Measurements from ENCODE around the gene BABAM1. TPM values are rescaled to one million over a fixed set of nuclear protein-coding genes. Genes with fewer than 3 reads are reported as not detected.

The BABAM1 gene
- total RNA-seq, 1 donor from 2014 or later, result 126 TPM

GRCh38 chr19:17321655-17322489, 54.6 kb downstream of the BABAM1 start:
- no peak for DNase-seq (ENCODE audit: low read depth, low spot score)

- DNase-seq (ENCODE audit: low read depth, low spot score), result no peak
Measured at GRCh38 chr19:17322854-17323253, 55.6 kb downstream of the BABAM1 start.

- DNase-seq (ENCODE audit: low read depth, low spot score), result no peak
Measured at GRCh38 chr19:17323300-17323963, 56.2 kb downstream of the BABAM1 start.

- DNase-seq (ENCODE audit: low read depth, low spot score), result no peak
Measured at GRCh38 chr19:17323964-17324332, 56.7 kb downstream of the BABAM1 start.

GRCh38 chr19:17324357-17325114, 57.3 kb downstream of the BABAM1 start:
- no peak for DNase-seq (ENCODE audit: low read depth, low spot score)

- no peak for DNase-seq (ENCODE audit: low read depth, low spot score)
Measured at GRCh38 chr19:17325133-17325532, 57.9 kb downstream of the BABAM1 start.

GRCh38 chr19:17325881-17326594, 58.8 kb downstream of the BABAM1 start:
- no peak for DNase-seq (ENCODE audit: low read depth, low spot score)

- DNase-seq (ENCODE audit: low read depth, low spot score), result no peak
Measured at GRCh38 chr19:17326595-17326966, 59.3 kb downstream of the BABAM1 start.

GRCh38 chr19:17327068-17327653, 59.9 kb downstream of the BABAM1 start:
- DNase-seq (ENCODE audit: low read depth, low spot score), result no peak

GRCh38 chr19:17327654-17328516, 60.6 kb downstream of the BABAM1 start:
- no peak for DNase-seq (ENCODE audit: low read depth, low spot score)

Other genes starting within 250 kb of the BABAM1 start
- gene CPAMD8, start 240.6 kb upstream of the BABAM1 start, total RNA-seq, result 0.26 and 0.28 TPM in 2 replicates
- 5.0 and 7.8 TPM in 2 replicates for gene HAUS8, start 192.0 kb upstream of the BABAM1 start, total RNA-seq
- 48.1 and 55.4 TPM in 2 replicates for gene MYO9B, start 191.7 kb upstream of the BABAM1 start, total RNA-seq
- 19.1 and 19.3 TPM in 2 replicates for gene USE1, start 52.1 kb upstream of the BABAM1 start, total RNA-seq
- gene OCEL1, start 41.2 kb upstream of the BABAM1 start, total RNA-seq, result 2.3 and 3.4 TPM in 2 replicates
- gene NR2F6, start 21.5 kb upstream of the BABAM1 start, total RNA-seq, result 40.4 and 45.7 TPM in 2 replicates
- 5.0 and 5.7 TPM in 2 replicates for gene USHBP1, start 2.7 kb upstream of the BABAM1 start, total RNA-seq
- 1.3 and 3.0 TPM in 2 replicates for gene ANKLE1, start 14.5 kb downstream of the BABAM1 start, total RNA-seq
- 7.5 TPM in 2 replicates for gene ABHD8, start 36.0 kb downstream of the BABAM1 start, total RNA-seq
- 35.8 and 44.0 TPM in 2 replicates for gene MRPL34, start 38.4 kb downstream of the BABAM1 start, total RNA-seq
- gene DDA1, start 42.1 kb downstream of the BABAM1 start, total RNA-seq, result 30.0 and 30.3 TPM in 2 replicates
- 2.0 and 4.1 TPM in 2 replicates for gene ANO8, start 67.4 kb downstream of the BABAM1 start, total RNA-seq
- 16.6 and 33.8 TPM in 2 replicates for gene GTPBP3, start 70.1 kb downstream of the BABAM1 start, total RNA-seq
- gene PLVAP, start 109.9 kb downstream of the BABAM1 start, total RNA-seq, result 0.21 and 0.46 TPM in 2 replicates
- 0.13 and 0.63 TPM in 2 replicates for gene CCDC194, start 126.8 kb downstream of the BABAM1 start, total RNA-seq
- 161 and 210 TPM in 2 replicates for gene BST2, start 138.2 kb downstream of the BABAM1 start, total RNA-seq
- gene MVB12A, start 152.6 kb downstream of the BABAM1 start, total RNA-seq, result 36.1 and 43.0 TPM in 2 replicates
- 0.04 TPM in 1 of 2 replicates, not detected in the other for gene TMEM221, start 181.2 kb downstream of the BABAM1 start, total RNA-seq
- not detected in 2 replicates for gene NXNL1, start 193.5 kb downstream of the BABAM1 start, total RNA-seq
- gene SLC27A1, start 203.1 kb downstream of the BABAM1 start, total RNA-seq, result 9.8 and 10.0 TPM in 2 replicates
- 44.6 and 45.2 TPM in 2 replicates for gene PGLS, start 244.2 kb downstream of the BABAM1 start, total RNA-seq